Activated T-cell treated with anti-CD3 and anti-CD28 coated beads for 24 hours (primary cell): ENCODE measurements around the gene GTF3C2.

ENCODE experiments used
- DNase-seq: peaks from one replicate; pipeline ENCODE4 v3.0.0-alpha.2; 2020; ENCODE audit warnings: low read depth

Gene GTF3C2, protein sequence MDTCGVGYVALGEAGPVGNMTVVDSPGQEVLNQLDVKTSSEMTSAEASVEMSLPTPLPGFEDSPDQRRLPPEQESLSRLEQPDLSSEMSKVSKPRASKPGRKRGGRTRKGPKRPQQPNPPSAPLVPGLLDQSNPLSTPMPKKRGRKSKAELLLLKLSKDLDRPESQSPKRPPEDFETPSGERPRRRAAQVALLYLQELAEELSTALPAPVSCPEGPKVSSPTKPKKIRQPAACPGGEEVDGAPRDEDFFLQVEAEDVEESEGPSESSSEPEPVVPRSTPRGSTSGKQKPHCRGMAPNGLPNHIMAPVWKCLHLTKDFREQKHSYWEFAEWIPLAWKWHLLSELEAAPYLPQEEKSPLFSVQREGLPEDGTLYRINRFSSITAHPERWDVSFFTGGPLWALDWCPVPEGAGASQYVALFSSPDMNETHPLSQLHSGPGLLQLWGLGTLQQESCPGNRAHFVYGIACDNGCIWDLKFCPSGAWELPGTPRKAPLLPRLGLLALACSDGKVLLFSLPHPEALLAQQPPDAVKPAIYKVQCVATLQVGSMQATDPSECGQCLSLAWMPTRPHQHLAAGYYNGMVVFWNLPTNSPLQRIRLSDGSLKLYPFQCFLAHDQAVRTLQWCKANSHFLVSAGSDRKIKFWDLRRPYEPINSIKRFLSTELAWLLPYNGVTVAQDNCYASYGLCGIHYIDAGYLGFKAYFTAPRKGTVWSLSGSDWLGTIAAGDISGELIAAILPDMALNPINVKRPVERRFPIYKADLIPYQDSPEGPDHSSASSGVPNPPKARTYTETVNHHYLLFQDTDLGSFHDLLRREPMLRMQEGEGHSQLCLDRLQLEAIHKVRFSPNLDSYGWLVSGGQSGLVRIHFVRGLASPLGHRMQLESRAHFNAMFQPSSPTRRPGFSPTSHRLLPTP

DNA sequence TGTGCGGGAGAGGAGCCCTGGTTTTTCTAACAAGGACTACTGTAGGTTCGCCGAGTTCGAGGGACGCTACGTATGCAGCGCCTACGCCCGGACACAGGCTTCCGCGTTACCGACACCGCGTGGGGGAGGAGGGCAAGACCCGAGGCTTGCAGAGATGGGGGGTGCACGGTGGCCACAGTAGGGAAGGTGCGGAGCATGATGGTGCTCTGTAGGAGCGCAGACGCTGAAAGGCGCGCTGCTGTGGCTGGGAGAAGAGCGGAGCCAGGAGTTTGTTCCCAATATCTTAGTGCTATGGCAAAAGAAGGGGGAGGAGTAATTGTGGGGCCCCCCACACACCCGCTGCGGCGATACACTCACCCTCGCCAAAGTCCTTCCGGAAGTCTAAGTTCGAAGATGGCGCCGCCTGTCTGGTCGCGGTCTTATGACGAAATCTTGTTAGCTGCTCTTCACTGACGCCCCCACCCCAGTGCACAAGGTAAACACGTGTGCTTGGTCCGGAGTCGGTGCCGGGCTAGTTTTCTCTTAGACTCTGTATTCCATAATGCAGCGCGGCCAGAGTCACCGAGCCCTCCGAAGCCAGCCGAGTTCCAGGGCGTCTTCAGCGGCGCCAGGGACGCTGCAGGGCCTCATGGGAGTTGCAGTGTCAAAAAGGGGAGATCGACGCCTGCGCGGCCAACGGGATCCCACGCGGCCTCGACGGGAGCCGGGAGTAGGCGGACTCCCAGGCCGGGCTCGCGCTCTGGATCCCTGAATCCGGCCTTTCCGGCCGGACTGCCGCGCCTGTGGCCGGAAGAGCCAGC, at the start of gene GTF3C2:
GTF3C2 (minus strand) TSS at position 383 of the 800 bp plus-strand sequence. CDS start 13,210 bp downstream, outside the sequence.
- peak; percentile 91 for DNase-seq

DNA sequence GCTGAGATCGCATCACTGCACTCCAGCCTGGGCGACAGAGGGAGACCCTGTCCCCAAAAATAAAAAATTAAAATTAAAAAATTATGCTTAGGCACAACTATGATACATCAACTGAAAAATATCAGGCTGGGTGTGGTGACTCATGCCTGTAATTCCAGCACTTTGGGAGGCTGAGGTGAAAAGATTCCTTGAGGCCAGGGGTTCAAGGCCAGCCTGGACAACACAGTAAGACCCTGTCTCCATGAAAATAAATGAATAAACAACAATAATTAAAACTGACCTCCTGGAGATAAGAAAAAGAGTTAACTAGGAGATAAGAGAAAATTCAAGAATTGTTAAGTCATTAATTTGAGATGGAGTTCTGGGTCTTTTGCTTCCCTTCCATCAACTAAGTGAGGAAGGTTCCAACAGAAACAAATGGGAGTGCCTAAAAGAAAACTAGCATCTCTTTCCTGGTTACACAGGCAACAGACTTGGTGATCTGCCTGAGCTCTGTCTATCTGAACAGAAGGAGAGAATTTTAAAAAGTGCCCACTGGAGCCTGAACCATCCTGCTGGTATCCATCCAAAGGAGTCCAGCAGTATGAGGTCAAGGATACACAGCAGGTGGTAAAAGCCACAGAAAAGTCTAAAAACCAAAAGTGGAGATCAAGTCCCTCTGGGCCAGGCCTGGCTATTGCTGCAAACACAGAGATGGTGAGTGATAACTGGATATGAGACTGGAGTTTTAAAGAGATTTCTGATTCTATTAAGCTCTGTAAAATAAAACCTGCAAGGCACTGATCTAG, 44.0 kb upstream of the GTF3C2 start:
- no peak for DNase-seq

DNA sequence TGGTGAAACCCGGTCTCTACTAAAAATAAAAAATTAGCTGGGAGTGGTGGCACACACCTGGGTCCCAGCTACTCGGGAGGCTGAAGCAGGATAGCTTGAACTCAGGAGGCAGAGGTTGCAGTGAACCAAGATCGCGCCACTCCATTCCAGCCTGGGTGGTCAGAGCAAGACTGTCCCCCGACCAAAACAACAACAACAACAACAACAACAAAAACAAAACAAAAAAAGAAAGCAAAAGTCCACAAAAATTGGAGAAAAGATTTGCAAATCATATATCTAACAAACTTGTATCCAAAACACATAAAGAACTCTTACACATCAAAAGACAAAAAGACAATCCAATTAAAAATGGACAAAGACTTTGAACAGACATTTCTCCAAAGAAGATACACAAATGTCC, 42.4 kb upstream of the GTF3C2 start:
- DNase-seq = no peak

DNA sequence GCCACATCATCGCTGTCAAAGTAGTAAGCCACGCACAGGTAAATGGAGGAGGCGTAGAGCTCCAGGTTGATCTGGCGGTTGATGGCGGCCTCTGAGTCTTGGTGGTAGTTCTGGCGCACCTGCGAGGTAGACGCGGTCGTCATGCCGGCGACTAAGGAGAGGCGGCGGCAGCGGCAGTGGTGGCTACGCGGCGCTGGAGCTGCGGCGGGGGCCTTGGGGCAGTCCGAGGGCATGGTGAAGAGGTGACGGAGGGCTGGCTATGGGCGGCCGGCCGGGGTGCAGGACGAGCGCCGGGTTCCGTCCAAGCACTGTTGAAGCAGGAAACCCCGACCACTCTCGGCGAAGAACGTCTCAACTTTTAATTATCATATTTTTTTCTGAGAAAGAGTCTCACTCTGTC, 36.7 kb upstream of the GTF3C2 start:
- no peak for DNase-seq

DNA sequence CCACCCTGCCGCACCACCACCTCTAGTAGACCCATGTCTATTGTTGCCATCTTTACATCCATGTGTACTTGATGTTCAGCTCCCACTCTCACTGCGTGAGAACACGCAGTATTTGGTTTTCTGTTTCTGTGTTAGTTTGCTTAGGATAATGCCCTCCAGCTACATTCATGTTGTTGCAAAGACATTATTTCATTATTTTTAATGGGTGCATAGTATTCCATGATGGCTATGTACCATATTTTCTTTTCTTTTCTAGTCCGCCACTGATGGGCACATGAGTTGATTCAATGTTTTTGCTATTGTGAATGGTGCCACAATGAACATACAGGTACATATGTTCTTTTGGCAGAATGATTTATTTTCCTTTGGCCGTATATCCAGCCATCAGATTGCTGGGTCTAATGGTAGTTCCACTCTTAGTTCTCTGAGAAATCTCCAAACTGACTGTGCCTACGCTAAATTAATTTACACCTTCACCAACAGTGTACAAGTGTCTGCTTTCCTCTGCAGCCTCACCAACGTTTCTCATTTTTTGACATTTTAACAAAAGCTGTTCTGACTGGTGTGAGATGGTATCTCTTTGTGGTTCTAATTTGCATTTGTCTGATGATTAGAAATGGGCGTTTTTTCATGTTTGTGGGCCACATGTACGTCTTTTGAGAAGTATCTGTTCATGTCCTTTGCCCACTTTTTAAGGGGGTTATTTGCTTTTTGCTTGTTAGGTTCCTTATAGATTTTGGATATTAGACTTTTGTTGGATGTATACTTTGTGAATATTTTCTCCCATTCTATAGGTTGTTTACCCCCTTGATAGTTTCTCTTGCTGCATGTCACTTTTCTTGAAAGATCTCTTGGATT, 34.5 kb upstream of the GTF3C2 start:
- no peak for DNase-seq

DNA sequence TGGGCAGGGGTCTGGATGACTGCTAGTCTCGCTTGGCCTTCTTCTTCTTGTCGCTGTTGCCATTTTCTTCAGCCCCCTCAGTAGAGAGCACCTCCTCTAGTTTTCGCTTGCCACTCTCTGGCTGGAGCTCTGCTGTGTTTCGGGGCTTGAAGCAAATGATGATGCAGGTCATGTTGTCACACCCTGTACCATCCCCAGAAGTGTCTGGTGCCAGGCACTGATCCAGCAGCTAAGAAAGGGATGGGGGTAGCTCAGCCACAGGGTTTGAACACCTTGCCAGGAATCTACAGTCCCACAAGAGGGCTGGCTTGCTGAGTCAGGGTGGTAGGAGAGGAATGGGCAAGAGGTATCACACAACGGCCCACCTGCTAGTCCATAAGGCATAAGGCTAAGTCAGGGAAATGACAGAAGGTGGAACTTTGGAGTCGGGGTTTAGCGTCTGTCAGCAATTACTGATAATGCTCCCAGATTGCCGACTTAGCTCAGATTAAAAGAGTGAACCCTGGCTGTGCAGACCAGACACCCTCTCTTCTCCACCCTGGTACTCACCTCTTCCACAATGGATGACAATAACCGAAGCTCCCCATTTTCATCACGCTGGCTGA, 25.1 kb upstream of the GTF3C2 start:
- no peak for DNase-seq

DNA sequence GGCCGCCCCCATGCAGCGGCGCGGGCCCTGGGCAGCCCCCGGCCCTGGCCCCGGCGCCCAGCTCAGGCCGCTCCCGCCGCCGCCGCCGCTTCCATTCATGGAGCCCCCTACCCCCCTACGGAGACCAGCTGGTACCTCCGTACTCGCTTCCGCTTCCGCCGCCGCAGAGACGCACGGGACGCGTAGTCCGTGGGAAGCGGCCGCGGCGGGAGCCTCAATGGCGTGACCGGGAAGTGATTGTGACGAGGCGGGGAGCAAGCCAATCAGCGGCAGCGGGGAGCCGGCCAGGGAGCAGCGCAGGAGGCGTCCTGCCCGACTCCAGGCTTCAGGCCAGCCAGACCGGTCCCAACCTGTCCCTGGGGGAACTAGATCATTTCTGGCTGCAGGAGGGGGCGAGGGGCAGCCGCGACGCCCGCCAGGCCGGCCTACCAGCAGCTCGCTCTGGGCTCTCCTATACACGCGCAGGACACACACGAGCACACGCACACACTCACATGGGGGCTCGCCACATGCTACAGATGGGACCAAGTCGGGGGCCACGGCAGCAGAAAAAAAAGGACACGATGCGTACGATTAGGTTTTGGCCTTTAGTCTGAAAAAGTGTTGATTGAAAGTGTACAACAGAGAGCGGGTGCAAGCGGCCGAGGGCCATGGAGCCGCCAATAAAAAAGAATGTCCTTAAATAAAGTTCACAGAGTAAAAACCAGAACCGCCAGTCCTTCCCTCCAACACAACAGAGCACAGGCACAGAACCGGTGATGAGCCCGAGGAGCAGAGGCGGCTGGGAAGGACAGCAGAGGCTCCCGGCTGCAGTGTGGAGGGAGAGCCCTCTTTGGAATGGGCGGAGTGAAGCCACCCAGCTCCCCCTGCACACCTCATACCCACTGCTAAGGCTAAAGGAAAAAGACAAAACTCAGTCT, 24.3 kb upstream of the GTF3C2 start, which contains the start of gene ZNF513:
ZNF513 (minus strand) TSS at position 109 of the 920 bp plus-strand sequence. CDS start 208 bp downstream, outside the sequence.
- peak; percentile 85 for DNase-seq

DNA sequence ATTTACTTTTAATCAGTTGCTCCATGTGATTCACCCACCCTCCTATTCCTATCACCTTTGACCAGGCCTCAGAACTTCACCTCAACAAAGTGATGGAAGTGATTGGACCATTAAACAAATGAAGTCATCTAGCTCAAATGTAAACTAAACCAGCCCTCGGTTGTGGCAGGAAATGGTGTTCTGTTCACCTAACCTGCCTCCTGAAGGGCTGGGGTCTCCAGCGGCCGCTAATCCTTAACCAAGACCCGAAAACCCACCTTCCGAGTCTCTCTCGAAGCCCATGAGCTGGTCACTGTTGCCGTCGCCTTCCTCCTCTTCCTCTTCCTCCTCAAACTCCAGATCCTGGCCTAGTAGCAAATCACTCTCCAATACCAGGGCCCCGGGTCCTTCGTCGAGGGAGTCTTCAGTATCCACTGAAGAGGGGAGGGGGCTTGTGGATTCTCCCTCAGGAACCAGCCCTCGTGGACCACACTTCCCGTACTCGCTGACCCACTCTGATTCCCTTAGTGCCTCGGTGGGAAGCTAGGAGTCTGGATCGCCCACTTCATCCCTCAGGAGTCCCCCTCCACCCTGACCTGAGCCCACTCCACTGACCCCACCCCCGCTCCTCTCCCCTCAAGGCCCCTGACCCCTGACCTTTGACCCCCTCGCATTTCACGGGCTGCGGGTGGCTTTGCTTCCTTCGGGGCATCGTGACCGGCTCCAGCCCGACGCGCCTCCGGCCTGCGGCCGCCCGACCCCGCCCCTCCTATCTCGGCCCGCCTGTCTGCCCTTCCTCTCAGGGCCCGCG, 23.5 kb upstream of the GTF3C2 start:
- DNase-seq = no peak

DNA sequence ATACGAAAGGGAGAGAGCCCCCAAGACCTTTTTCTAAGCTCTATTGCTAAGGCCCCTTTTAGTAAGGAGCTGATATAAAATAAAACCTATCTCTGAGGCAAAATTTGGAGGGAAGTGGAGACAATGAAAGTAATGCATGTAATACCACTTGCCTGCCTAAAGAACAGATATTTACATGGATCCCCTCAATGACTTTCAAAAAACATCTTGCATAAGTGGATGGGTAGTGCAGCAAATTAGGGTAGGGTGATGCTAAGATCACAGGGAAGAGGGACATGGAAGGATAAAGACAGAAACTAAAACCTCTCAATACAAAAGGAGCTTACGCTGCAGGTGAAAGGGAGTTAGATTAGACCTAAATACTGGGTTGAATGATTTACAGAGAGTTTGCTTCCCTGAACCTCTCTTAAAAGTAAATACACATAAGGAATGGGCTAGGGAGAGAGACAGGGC, 22.8 kb upstream of the GTF3C2 start:
- DNase-seq = no peak

DNA sequence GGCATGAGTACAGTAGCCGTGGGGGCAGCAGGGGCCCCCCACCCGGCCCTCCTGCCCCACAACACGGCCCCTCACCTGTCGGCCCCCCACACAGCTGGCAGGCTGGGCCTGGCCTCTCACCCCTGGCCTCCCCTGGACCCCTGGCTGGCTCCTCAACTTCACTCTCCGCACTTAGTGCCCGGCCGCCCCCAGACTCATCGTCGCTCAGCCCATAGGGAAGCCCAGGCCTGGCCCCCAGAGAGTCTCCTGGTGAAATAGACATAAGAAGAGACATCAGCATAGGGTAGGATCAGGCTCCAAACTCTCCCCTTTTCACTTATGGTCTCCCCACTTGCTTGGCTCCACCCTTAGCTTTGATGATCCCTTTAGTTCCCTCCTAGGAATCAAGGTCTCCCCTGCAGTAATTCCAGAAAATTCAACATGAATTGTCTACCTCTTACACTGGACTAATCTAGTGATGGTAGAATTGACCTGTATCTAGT, 22.3 kb upstream of the GTF3C2 start:
- DNase-seq = no peak

DNA sequence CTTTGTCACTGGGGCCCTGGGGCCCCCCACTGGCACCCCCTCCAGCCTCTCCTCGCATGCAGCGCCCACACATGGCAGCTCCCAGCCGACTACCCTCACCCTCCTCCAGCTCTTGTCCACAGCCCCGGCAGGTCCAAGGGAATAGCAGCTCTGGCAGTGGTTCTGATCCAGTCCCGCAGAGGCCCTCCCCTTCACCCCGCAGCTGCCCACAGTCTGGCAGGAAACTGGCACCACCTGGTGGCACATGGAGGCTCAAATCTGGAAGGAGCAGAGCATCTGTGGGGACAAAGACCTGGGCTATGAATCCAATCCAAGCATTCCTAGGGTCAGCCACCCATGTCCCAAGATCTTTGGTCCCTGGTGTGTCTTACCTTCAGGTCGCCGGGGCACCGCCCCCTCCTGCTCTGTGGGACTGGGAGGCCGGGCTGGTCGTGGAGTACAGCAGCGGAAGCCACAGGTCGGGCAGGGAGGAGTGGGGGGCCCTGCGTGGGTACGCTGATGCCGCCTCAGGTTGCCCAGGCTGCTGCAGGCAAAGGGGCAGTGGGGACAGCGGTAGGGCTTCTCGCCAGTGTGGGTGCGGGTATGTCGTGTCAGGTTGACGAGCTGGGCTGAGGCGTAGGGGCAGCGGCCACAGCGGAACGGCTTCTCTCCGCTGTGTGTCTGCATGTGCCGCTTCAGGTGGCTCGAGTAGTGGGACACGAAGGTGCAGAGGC, 21.7 kb upstream of the GTF3C2 start:
- no peak for DNase-seq

DNA sequence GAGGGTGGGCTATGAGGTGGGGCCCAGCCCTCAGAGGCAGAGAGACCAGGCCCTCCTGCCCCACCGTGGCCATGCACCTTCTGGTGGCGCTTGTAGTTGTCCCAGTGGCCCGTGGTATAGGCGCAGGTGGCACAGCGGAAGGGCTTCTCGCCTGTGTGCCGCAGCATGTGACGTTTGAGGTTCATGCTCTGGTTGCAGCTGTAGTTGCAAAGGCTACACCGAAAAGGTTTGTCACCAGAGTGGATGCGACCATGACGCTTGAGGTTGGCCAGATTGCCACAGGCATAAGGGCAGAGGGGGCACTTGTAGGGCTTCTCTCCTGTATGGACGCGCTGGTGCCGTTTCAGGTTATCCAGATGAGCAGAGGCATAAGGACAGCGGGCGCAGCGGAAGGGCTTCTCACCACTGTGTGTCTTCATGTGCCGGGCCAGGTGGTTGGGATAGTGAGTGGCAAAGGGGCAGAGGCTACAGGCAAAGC, 21.1 kb upstream of the GTF3C2 start:
- DNase-seq = no peak

DNA sequence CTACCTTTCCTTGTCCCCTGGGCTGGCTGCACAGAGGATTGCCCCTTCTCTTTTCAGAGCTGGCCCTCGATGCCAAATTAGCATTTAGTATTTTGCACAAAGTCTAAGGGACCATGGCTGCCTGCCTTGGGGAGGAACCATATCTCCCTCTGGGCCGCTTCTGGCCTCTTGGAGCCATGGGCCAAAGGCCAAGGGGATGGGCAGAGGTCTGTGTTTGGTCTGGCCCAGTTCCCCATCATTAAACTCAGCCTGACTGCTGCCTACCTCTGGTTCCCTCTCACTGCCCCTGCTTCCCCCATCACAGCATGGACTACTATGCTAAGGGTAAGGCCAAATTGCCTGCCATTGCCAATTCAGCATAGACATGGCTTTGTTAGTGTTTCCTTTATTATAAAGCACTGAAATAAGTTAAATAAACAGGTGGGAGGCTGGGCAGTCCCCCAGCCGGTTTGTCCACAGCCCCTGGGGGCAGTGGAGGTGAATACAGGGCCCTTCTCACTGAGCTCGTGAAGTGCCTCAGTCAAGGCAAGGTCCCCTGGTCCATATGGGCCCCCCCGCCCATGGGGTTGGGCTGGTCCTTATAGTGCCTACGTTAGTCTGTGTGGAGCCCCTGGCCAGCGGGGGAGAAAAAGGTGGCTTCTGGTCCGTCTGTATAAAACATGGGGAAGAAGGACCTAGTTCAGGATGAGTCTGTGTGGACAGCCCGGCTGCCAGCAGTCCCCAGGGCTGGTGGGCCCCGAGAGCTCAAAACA, 20.5 kb upstream of the GTF3C2 start:
- no peak for DNase-seq

DNA sequence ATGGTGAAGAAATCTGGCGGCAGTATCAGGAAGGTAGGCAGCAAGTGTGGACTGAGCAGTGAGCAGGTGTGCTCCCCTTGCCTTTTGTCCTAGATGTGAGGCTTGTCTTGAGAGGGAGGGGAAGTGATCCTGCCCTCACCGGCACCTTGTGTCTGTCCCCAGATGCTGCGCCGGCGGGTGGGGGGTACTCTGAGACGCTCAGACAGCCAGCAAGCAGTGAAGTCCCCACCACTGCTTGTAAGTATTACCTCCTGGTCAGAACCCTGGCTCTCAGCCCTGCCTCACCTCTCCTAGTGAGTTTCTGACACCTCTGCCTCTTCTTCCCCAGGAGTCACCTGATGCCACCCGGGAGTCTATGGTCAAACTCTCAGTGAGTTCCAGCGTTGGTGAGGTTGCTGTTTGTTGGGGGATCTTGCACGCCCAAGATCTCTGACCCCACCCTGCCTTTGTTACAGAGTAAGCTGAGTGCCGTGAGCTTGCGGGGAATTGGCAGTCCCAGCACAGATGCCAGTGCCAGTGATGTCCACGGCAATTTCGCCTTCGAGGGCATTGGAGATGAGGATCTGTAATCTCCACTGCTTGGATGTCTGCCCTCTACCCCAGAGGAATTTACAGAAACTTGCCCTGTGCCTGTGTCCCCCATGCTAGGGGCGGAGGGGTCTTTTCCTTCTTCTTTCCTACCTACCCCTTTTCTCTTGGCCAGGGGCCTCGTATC, 19.7 kb upstream of the GTF3C2 start:
- DNase-seq = no peak

DNA sequence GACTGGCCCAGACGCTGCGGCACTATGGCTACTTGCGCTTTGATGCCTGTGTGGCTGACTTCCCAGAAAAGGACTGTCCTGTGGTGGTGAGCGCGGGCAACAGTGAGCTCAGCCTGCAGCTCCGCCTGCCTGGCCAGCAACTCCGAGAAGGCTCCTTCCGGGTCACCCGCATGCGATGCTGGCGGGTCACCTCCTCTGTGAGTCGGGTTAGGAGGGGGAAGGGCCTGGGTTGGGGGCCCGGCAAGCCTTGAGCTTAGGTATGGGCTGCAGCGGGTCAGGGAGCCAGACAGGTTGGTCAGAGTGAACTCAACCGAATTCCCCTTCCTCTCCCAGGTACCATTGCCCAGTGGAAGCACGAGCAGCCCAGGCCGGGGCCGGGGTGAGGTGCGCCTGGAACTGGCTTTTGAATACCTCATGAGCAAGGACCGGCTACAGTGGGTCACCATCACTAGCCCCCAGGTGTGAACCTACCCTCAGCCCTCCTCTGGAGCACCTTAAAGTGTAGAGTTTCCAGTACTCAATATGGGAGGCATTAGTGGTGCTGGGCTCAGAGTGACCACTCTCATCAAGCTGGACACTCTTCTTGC, 19.0 kb upstream of the GTF3C2 start:
- no peak for DNase-seq
